Activated CD4-positive, alpha-beta T cell treated with anti-CD3 and anti-CD28 coated beads, Interleukin-10, Interleukin-2, amounts not matched to agents 100 ng/mL and 50 ng/mL, durations not matched to agents 16 hours and 8 hours (primary cell): ENCODE results near the gene TJP2.

Experiments
- DNase-seq: peaks from one replicate; pipeline ENCODE4 v3.0.0-alpha.2; 2020

Gene TJP2

GRCh38 chr9:69237702-69238295 is 63.7 kb downstream of the TJP2 start:
- DNase-seq: no peak

DNA sequence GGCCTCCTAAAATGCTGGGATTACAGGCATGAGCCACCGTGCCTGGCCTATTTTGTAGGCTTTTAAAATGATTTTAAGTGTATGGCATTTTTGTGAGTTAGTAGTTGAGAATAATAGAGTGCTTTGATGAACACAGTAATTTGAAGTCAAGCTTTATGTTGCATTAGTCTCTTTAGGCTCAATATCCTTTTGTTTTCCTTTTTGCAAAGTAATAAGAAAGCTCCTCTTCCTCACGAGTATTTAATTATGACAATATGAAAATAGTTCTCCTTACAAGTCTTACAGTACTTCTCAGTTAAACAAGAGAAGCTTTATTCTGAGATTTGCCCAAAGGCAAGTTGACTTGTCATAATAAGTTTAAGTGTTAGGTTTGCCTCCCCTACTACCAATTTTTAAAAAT is 69.0 kb downstream of the TJP2 start:
- DNase-seq: no peak

GRCh38 chr9:69246629-69247028 is 72.6 kb downstream of the TJP2 start:
- DNase-seq: no peak

DNA sequence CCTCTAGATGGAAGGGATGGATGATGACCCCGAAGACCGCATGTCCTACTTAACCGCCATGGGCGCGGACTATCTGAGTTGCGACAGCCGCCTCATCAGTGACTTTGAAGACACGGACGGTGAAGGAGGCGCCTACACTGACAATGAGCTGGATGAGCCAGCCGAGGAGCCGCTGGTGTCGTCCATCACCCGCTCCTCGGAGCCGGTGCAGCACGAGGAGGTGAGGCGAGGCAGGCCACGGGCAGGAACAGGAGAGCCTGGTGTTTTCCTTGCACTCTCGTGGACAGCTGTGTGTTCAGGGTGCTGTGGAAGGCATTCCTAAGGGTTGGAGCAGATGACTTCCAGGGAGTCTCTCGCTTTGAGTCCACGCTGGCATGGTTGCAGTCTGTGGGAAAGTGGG is 73.9 kb downstream of the TJP2 start:
- DNase-seq: no peak

DNA sequence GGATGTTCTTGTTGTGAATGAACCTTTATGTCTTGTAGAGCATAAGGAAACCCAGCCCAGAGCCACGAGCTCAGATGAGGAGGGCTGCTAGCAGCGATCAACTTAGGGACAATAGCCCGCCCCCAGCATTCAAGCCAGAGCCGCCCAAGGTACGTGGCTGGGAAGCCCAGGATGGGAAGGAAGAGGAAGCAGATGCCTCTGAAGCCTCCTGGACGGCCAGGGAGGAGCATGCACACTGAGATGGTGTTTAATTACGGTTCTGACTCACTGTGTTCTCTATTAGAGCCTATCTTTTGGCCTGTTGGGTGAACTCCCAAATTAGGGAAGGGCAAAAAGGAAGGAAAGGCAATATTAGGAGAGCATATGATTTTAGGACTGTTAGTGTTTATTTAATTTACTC is 75.3 kb downstream of the TJP2 start:
- DNase-seq: no peak

DNA sequence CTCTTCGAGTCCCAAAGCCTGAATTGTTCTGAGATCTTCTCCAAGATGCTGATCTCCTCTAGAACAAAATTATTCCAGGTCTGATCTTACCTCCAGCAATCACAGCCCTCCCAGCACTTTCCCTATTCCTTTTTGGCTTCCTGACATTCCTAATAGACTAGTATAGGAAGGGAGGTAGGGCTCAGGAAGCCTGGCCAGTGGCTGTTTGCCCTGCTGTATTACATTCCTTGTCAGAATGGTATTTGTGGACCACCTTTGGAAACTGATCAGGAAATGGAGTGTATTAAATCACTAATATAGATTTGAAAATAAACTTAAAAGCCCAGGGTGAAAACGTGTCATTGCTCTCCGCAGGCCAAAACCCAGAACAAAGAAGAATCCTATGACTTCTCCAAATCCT is 76.6 kb downstream of the TJP2 start:
- no peak for DNase-seq

GRCh38 chr9:69252436-69252835 is 78.4 kb downstream of the TJP2 start:
- DNase-seq: no peak

- no peak for DNase-seq
Observed at GRCh38 chr9:69253057-69253456, 79.0 kb downstream of the TJP2 start.

GRCh38 chr9:69254223-69254622 is 80.1 kb downstream of the TJP2 start:
- DNase-seq: no peak

GRCh38 chr9:69255591-69255990 is 81.5 kb downstream of the TJP2 start:
- DNase-seq: no peak

DNA sequence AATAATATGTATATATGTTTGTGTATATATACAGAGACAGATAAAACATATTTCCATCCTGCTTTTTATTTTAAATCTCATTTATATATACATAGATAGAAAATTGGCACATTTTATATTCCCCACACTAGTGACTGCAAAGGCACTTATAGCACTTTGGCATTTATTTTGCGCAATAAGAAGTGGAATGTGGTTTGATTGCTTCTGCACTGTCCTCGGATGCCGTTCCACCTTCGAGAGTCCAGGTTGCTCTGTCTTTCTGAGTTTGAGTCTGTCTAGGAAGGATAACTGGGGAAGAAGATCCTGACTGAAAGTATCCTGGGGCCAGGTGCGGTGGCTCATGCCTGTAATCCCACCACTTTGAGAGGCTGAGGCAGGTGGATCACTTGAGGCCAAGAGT is 84.5 kb downstream of the TJP2 start:
- DNase-seq: no peak

DNA sequence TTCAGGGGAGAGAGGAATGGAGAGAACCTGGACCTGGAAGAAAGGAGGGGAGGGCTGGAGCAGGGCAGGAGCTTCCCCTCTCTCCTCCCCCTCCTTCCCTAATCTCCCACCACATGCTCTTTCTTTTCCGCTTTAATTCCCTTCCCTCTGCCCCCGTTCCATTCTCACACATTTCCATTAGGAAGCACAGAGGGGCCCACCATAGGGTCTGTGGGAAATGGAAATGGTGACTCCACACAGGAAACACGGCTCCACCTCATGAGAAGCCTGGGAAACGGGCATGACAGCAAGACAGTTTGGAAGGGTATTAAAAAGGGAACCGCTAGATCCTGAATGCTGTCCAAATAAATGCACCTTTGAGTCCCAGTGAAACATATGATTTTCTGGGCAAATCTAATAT is 86.1 kb downstream of the TJP2 start:
- no peak for DNase-seq

DNA sequence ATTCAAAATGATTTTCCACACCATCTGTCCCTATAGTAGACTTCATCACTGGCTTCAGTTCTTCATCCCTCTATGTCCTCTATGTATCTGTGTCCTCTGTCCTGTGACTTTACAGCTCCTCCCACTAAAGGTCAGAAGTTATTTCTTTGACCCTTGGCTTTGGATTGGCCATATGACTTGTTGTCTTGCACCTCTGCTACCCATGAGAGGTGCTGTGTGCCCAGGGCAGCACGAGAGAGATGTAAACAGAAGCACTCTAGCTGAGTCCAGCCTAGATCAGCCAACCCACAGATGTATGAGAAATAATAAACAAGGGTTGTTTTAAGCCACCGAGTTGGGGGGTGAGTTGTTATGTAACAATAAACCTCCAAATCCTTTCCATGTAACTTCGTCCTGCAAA is 87.6 kb downstream of the TJP2 start:
- DNase-seq: no peak

GRCh38 chr9:69264526-69264925 is 90.4 kb downstream of the TJP2 start:
- DNase-seq: no peak

GRCh38 chr9:69265891-69266290 is 91.8 kb downstream of the TJP2 start:
- no peak for DNase-seq

- DNase-seq: no peak
Observed at GRCh38 chr9:69272212-69272611, 98.1 kb downstream of the TJP2 start.

- DNase-seq: no peak
Observed at GRCh38 chr9:69273161-69273560, 99.1 kb downstream of the TJP2 start.

DNA sequence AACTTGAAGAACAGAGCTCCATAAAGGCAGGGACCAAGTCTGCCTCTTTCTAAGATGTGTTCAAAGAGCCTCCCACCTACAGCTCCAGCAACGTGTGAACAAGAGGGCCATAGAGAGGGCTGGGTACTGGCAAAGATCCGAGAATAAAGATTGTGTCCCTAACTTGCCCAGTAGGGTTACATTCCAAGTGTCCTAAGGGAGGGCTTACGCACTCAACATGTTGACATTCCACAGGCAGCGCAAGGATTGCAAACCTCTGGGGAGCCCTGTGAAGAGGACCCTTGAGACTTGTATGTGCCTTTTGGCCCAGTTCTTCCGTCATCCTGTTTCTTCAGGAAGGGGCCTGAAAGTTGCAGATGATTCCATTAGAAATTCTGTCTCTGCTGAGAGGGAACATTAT is 102.7 kb downstream of the TJP2 start:
- no peak for DNase-seq

DNA sequence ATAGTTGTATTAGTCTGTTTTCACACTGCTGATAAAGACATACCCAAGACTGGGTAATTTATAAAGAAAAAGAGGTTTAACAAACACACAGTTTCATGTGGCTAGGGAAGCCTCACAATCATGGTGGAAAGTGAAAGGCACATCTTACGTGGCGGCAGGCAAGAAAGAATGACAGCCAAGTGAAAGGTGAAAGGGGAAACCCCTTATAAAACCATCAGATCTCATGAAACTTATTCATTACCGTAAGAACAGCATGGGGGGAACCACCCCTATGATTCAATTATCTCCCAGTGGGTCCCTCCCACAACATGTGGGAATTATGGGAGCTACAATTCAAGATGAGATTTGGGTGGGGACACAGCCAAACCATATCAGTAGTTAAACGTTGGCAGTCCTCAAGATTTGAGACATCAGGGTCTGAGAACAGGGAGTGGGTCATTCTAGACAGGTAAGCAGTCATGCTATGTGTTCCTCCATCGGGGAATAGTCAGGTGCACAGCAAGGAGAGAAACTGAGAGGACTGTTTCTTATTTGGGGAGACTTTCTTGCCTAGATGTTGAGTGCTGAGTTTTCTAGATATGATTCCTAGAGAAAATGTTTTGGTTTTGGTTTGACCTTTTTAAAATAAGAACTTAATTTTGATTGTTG is 105.1 kb downstream of the TJP2 start:
- DNase-seq: peak; percentile 67

DNA sequence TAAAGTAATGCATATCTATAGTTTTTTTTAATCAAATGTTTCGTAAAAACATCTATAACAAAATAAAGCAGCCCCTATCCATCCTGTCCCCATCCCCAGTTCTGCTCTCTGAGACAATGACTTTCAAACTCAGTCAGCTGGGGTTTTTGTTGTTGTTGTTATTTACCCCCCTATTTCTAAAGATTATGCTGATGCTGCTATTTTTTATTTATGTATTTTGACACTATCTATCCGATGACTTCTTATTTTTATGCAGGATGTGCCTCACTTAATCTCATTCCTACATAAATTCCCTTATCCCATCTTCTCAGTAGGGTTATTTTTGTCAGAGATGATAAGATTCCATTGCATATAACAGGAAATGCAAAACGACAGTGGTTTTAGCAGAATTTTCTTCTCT is 105.7 kb downstream of the TJP2 start:
- DNase-seq: no peak

DNA sequence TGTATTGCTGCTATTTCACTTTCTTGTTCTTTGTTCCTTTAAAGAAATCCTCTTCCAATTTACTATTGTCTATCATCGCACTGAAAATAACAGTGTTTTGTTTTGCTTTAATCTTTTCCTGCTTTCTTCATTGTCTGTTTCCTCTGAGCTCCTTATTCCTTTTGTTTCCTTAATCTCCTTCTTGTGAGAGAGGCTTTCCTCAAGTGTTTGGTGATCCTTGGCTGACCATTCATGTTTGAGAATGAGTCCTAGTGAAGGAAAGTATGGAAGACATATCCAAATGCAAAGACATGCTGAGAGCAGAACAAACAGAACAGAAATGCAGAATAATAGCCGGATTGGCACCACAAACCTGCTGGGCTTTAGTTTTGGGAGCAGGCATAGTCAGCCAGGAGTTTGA is 108.9 kb downstream of the TJP2 start:
- no peak for DNase-seq

GRCh38 chr9:69292078-69292477 is 118.0 kb downstream of the TJP2 start:
- no peak for DNase-seq

DNA sequence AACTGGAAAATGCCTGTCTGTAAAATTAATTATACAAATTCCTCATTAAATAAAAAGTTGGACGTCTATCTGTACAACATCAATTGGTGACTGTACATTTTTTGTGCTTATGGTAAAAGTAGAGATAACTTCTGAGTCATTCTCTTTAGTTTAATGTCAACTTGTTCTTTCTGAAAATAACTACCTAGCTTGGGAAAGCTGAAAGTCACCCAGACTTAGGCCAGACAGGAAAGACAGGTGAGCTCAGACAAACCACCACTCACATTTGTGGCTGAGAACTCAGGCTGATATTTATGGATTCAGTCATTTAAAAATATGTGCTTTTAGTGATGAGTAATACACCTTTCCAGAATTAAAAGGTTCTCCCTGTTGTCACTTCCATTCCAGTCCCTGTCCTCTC is 119.1 kb downstream of the TJP2 start:
- DNase-seq: no peak

GRCh38 chr9:69295872-69296552 is 121.9 kb downstream of the TJP2 start:
- DNase-seq: no peak
